ENCODE data around the gene PRCC.

- no peak for TF ChIP-seq REST (IDR thresholded peaks at IDR 0.05; ENCODE audit: insufficient read depth in 1 of 2, low read depth in 2 of 2, low read length in 2 of 2)
- no peak for TF ChIP-seq POLR2AphosphoS5 (IDR thresholded peaks at IDR 0.05; ENCODE audit: low read depth, low read length)
- no peak for TF ChIP-seq TAF1 (IDR thresholded peaks at IDR 0.05; ENCODE audit: borderline replicate concordance, insufficient read depth, low read length)
- no peak for TF ChIP-seq SIN3A (IDR thresholded peaks at IDR 0.05; ENCODE audit: borderline replicate concordance, insufficient read depth, low read length)
- TF ChIP-seq FOXP2 (optimal IDR thresholded peaks at IDR 0.05; ENCODE audit: borderline replicate concordance, extremely low read depth, extremely low read length, insufficient read depth), result no peak
These were observed 40.3 kb downstream of the PRCC start for GRCh38 chr1:156807627-156808026.
